CD4-positive, CD25-positive, alpha-beta regulatory T cell (primary cell): ENCODE data around the gene RFFL. TPM values are rescaled to one million over a fixed set of nuclear protein-coding genes. Genes with fewer than 3 reads are reported as not detected.

Experiments used
- ATAC-seq, 2 donors: fragments of 150-1000 bp; cut with Tn5 transposase; one replicate each; pipeline ENCODE4 v1.10.0; 2021; ENCODE audit warnings: low read depth in 2 of 2, moderate number of reproducible peaks in 2 of 2, moderate library complexity in 1 of 2
- DNase-seq, 3 donors: peaks; one replicate each; pipeline versions ENCODE4 v3.0.0 to v3.0.0-alpha.2; 2012 to 2022; ENCODE audit warnings: mixed read lengths in 1 of 3
- H3K27ac ChIP-seq: one replicate; pipeline ENCODE4 v1.7.0; 2013; ENCODE audit warnings: mild to moderate bottlenecking, low read length; ENCODE audit not compliant: insufficient read depth, poor library complexity, severe bottlenecking
- H3K27me3 ChIP-seq: one replicate; pipeline ENCODE4 v1.7.0; 2013; ENCODE audit warnings: low read length; ENCODE audit not compliant: control insufficient read depth, insufficient read depth
- H3K36me3 ChIP-seq: one replicate; pipeline ENCODE4 v1.7.0; 2013; ENCODE audit warnings: mild to moderate bottlenecking, low read length, moderate library complexity; ENCODE audit not compliant: control insufficient read depth, insufficient read depth
- H3K4me1 ChIP-seq: 2 replicates; pipeline ENCODE4 v1.7.0; 2013; ENCODE audit warnings: mild to moderate bottlenecking, low read length; ENCODE audit not compliant: insufficient read depth, control insufficient read depth, poor library complexity, severe bottlenecking
- H3K4me3 ChIP-seq: one replicate; pipeline ENCODE4 v1.7.0; 2013; ENCODE audit warnings: low read depth, mild to moderate bottlenecking, low read length, moderate library complexity
- H3K9me3 ChIP-seq, 2 experiments: 1 replicate in 1 of 2; 2 replicates in 1 of 2; pipeline ENCODE4 v1.7.0; 2013; ENCODE audit warnings: low read length in 2 of 2, mild to moderate bottlenecking in 1 of 2, moderate library complexity in 1 of 2; ENCODE audit not compliant: control insufficient read depth in 2 of 2
- H3K27ac Mint-ChIP-seq, 3 donors: one replicate each; pipeline ENCODE4 v1.8.0; 2020 to 2022; ENCODE audit warnings: mild to moderate bottlenecking in 3 of 3, mixed read lengths in 3 of 3, moderate library complexity in 2 of 3
- H3K27me3 Mint-ChIP-seq: one replicate; pipeline ENCODE4 v1.8.0; 2022; ENCODE audit warnings: mild to moderate bottlenecking, mixed read lengths
- H3K36me3 Mint-ChIP-seq: one replicate; pipeline ENCODE4 v1.8.0; 2020; ENCODE audit warnings: mixed read lengths
- H3K4me1 Mint-ChIP-seq, 4 donors: one replicate each; pipeline ENCODE4 v1.8.0; 2020 to 2022; ENCODE audit warnings: mixed read lengths in 4 of 4, mild to moderate bottlenecking in 1 of 4
- H3K4me3 Mint-ChIP-seq, 4 donors: one replicate each; pipeline ENCODE4 v1.8.0; 2020 to 2022; ENCODE audit warnings: mild to moderate bottlenecking in 4 of 4, mixed read lengths in 4 of 4, moderate library complexity in 3 of 4
- H3K9me3 Mint-ChIP-seq, 7 donors: one replicate each; pipeline ENCODE4 v1.8.0; 2020 to 2022; ENCODE audit warnings: mixed read lengths in 7 of 7, mild to moderate bottlenecking in 3 of 7, moderate library complexity in 2 of 7
- polyA plus RNA-seq, 4 donors: library from polyadenylated mRNA; unstranded; fragments of 300-500 nt; fragmentation: Illumina TruSeq; gene quantifications; one replicate each; pipeline ENCODE4 v1.2.3, GENCODE V29; 2021
- total RNA-seq: library from RNA; stranded (reverse); gene quantifications from one replicate; pipeline ENCODE4 v1.2.3, GENCODE V29; 2022

RFFL gene
- total and polyA plus RNA-seq, 5 donors from 2014 or later, result 69.8 to 128 (median 82.9) TPM

DNA sequence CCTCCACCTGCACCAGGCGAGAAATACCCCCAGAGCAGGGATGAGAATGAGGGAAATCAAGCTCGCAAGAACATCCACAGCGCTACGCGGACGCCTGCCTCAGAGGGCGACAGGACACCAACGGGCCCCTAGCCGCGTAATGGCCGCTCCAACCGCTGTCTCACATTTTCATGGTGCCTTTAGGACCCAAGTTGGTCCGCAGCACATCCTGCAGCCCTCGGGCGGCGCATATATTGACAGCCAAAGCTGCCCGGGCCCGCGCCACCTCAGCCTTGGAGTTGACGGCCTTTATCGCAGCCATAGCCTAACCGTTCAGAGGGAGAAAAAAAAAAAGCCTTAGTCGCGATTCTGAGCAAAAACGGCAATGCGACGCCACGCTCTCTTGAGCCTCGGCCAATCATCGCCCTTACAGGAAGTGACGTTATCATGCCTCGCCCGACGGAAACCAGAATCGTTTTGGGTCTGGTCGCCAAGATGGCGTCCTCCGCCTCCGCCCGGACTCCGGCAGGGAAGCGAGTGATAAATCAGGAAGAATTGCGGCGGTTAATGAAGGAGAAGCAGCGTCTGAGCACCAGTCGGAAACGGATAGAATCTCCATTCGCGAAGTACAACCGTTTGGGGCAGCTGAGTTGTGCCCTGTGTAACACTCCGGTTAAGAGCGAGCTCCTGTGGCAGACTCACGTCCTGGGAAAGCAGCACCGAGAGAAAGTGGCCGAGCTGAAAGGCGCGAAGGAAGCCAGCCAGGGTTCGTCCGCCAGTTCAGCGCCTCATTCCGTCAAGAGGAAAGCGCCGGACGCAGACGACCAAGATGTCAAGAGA lies 102.2 kb downstream of the RFFL start, which contains the start of the genes CCT6B and ZNF830:
TSS of gene CCT6B (minus strand) at position 368 of the 819 bp plus-strand sequence. CDS start at position 301, 67 bp downstream.
TSS of gene ZNF830 (plus strand) at position 448 of the 819 bp plus-strand sequence. CDS start at position 475, 27 bp downstream.
- no peaks in the 10 kb centered on the region for H3K27me3 ChIP-seq
- peak within 1 kb of the TSS; percentile 98 to 99 (median 98) for H3K4me3 Mint-ChIP-seq
- H3K27ac Mint-ChIP-seq, result peak within 1 kb of the TSS; percentile 97 to 100 (median 99)
- ATAC-seq (peak; percentile 92 to 93), DNase-seq (peak; percentile 88 to 97 (median 94))
- H3K9me3 ChIP-seq, result no peaks in the 10 kb centered on the region
- H3K4me1 Mint-ChIP-seq, result peaks cover 21 to 40% (median 30%) of the 10 kb centered on the region in 4 donors
- peaks cover 27% of the 10 kb centered on the region for H3K36me3 ChIP-seq
- H3K4me3 ChIP-seq, result peak within 1 kb of the TSS; percentile 98
- H3K36me3 Mint-ChIP-seq, result peaks cover 19% of the 10 kb centered on the region
- H3K27me3 Mint-ChIP-seq, result peaks cover 15% of the 10 kb centered on the region
- peaks cover 21% of the 10 kb centered on the region for H3K4me1 ChIP-seq
- H3K27ac ChIP-seq, result peak within 1 kb of the TSS; percentile 94
- peaks cover 0 to 4% (median 0%) of the 10 kb centered on the region in 7 donors for H3K9me3 Mint-ChIP-seq

DNA sequence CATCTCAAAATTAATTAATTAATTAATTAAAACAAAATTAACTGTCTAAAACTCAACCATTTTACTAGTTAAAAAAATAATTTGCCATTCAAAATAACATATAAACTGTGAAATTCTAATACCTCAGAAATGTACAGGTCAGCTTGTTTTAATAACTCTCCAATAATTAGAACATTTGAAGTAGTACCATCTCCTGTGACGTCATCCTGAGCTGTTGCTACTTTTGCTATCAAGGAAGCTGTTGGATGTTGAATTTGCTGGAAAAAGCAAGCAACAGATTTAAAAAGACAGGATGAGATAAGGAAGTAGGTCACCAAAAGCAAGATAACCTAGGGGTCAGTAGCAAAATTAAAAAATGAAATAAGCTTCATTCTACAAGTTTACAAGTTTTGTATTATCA lies 105.1 kb downstream of the RFFL start:
- Histone ChIP-seq H3K27ac (no peak overlapping the region), H3K4me1 (peaks cover 21% of the 10 kb centered on the region), H3K36me3 (peaks cover under 1% of the 10 kb centered on the region), H3K4me3 (no peak overlapping the region), H3K27me3 (no peaks in the 10 kb centered on the region), H3K9me3 (no peaks in the 10 kb centered on the region)
- Mint-ChIP-seq H3K4me3 (no peak overlapping the region), H3K36me3 (peaks cover 8% of the 10 kb centered on the region), H3K9me3 (peaks cover 0 to 4% (median 0%) of the 10 kb centered on the region in 7 donors), H3K27ac (no peak overlapping the region), H3K4me1 (peaks cover 11 to 31% (median 19%) of the 10 kb centered on the region in 4 donors), H3K27me3 (peaks cover 15% of the 10 kb centered on the region)
- ATAC-seq, result no peak
- no peak for DNase-seq

Other genes with a start within 250 kb of the RFFL start
- 2.7 TPM for gene CCT6B, start 102.2 kb downstream of the RFFL start, total RNA-seq
- gene CCT6B, start 102.2 kb downstream of the RFFL start, polyA plus RNA-seq, result 1 to 10 TPM; 1.3 to 4.2 (median 1.7) TPM
- gene ZNF830, start 102.2 kb downstream of the RFFL start, total RNA-seq, result 36.4 TPM
- 10 to 100 TPM; 15.8 to 28.6 (median 21.0) TPM for gene ZNF830, start 102.2 kb downstream of the RFFL start, polyA plus RNA-seq
- gene LIG3, start 83.2 kb downstream of the RFFL start, total RNA-seq, result 39.1 TPM
- gene LIG3, start 83.2 kb downstream of the RFFL start, polyA plus RNA-seq, result 10 to 100 TPM in 3 of 4 donors, 1 to 10 TPM in 1; 9.5 to 11.4 (median 10.5) TPM
- 11.7 TPM for gene RAD51D, start 56.2 kb upstream of the RFFL start, total RNA-seq
- gene RAD51D, start 56.2 kb upstream of the RFFL start, polyA plus RNA-seq, result 10 to 100 TPM in 2 of 4 donors, 1 to 10 TPM in 2; 7.0 to 11.5 (median 10.3) TPM
- not detected for gene FNDC8, start 57.9 kb upstream of the RFFL start, total RNA-seq
- gene FNDC8, start 57.9 kb upstream of the RFFL start, polyA plus RNA-seq, result not detected
- 9.8 TPM for gene NLE1, start 78.6 kb upstream of the RFFL start, total RNA-seq
- 1 to 10 TPM; 3.1 to 5.3 (median 3.8) TPM for gene NLE1, start 78.6 kb upstream of the RFFL start, polyA plus RNA-seq
- 0.44 TPM for gene UNC45B, start 84.1 kb upstream of the RFFL start, total RNA-seq
- gene UNC45B, start 84.1 kb upstream of the RFFL start, polyA plus RNA-seq, result under 1 TPM; 0.29 to 0.63 (median 0.43) TPM
- gene SLC35G3, start 130.7 kb upstream of the RFFL start, total RNA-seq, result not detected
- gene SLC35G3, start 130.7 kb upstream of the RFFL start, polyA plus RNA-seq, result under 1 TPM; 0.08 to 0.19 (median 0.13) TPM
- gene SLFN5, start 179.4 kb upstream of the RFFL start, total RNA-seq, result 221 TPM
- 100 to 1,000 TPM; 122 to 219 (median 162) TPM for gene SLFN5, start 179.4 kb upstream of the RFFL start, polyA plus RNA-seq